ENCODE results near the gene OGA. TPM values are rescaled to one million over a fixed set of nuclear protein-coding genes. Genes with fewer than 3 reads are reported as not detected.
"Not testable (repeated sequence)": the region's sequence is repeated elsewhere in the genome, so short reads cannot be mapped to it uniquely, and the experiment has no call there.

OGA gene
- total RNA-seq, 1 donor, result 93.7 TPM

DNA sequence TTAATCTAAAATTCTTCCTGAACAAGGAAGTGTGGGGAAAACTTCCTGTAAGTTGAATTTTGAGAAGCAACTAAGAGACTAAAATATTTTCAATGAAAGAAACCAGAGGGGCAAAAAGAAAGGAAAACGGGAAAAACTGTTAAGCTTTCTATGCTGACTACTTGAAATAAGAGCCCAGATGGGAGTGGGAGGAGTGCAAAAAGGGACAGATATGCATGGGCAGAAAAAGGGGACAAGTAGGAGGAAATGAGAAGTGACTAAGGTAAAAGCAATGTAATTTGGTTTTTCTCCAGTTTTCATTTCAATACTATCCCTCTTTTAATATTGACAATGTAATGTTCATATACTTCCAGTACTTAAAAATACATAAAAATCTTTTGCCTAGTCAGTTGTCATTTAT, 11.1 kb downstream of the OGA start:
- DNase-seq (ENCODE audit: low read depth), result no peak
- TF ChIP-seq CTCF (IDR thresholded peaks at IDR 0.05; ENCODE audit: insufficient read depth, low read length), result no peak
- no peak overlapping the region for H3K4me3 ChIP-seq (ENCODE audit: low read depth, low read length)

- no peak for DNase-seq (ENCODE audit: low read depth)
- no peak for TF ChIP-seq CTCF (IDR thresholded peaks at IDR 0.05; ENCODE audit: insufficient read depth, low read length)
- H3K4me3 ChIP-seq (ENCODE audit: low read depth, low read length), result no peak overlapping the region
Observed at GRCh38 chr10:101803511-101803910, 14.7 kb downstream of the OGA start.

- no peak for DNase-seq (ENCODE audit: low read depth)
- no peak overlapping the region for H3K4me3 ChIP-seq (ENCODE audit: low read depth, low read length)
- TF ChIP-seq CTCF (IDR thresholded peaks at IDR 0.05; ENCODE audit: insufficient read depth, low read length), result no peak
Observed at GRCh38 chr10:101797403-101798059, 20.7 kb downstream of the OGA start.

DNA sequence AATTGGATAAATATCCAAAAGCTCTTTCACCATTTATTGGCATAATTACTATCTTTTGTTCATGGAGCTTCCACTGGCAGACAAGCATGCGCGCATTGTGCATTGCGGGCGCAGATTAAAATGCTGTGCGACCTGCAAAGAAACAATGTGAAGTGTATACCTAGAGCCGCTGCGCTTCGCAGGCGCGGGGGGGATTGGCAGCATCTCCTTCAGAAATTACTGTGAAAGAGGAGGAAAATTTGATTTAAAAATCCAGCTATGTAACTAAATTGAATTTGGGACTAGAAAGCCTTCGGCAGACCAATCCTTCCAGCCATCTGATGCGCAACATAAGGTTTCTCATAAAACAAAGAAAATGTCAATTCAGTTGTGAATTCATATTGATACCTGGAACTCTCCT, 24.7 kb downstream of the OGA start:
- no peak for DNase-seq (ENCODE audit: low read depth)
- TF ChIP-seq CTCF (IDR thresholded peaks at IDR 0.05; ENCODE audit: insufficient read depth, low read length), result no peak
- no peak overlapping the region for H3K4me3 ChIP-seq (ENCODE audit: low read depth, low read length)

- TF ChIP-seq CTCF (IDR thresholded peaks at IDR 0.05; ENCODE audit: insufficient read depth, low read length), result no peak
- H3K4me3 ChIP-seq (ENCODE audit: low read depth, low read length), result no peak overlapping the region
- no peak for DNase-seq (ENCODE audit: low read depth)
Observed at GRCh38 chr10:101789686-101790085, 28.6 kb downstream of the OGA start.

- H3K4me3 ChIP-seq (ENCODE audit: low read depth, low read length); DNase-seq (ENCODE audit: low read depth): not testable (repeated sequence)
Observed at GRCh38 chr10:101789231-101789630, 29.0 kb downstream of the OGA start.

- H3K4me3 ChIP-seq (ENCODE audit: low read depth, low read length), result no peak overlapping the region
- no peak for TF ChIP-seq CTCF (IDR thresholded peaks at IDR 0.05; ENCODE audit: insufficient read depth, low read length)
- DNase-seq (ENCODE audit: low read depth), result no peak
Observed at GRCh38 chr10:101785801-101786200, 32.4 kb downstream of the OGA start.
